PC-9 (cell line): ENCODE results near the gene ZNF729.

Experiments used
- CTCF ChIP-seq: fragments of 200-600 bp; sonication (generic); conservative IDR thresholded peaks from 2 replicates; pipeline ENCODE4 v1.6.1; 2017; ENCODE audit warnings: mixed run types, antibody characterized with exemption, mild to moderate bottlenecking, moderate library complexity
- EZH2 ChIP-seq: fragments of 200-600 bp; sonication (generic); IDR thresholded peaks from 2 replicates; pipeline ENCODE4 v1.8.0; 2017; ENCODE audit warnings: antibody characterized with exemption, low read depth

GRCh38 chr19:22354665-22355064 lies 68.4 kb downstream of the ZNF729 start:
- TF ChIP-seq CTCF (no peak), EZH2 (no peak)
